ENCODE measurements around the gene PRPF6.

Gene PRPF6

DNA sequence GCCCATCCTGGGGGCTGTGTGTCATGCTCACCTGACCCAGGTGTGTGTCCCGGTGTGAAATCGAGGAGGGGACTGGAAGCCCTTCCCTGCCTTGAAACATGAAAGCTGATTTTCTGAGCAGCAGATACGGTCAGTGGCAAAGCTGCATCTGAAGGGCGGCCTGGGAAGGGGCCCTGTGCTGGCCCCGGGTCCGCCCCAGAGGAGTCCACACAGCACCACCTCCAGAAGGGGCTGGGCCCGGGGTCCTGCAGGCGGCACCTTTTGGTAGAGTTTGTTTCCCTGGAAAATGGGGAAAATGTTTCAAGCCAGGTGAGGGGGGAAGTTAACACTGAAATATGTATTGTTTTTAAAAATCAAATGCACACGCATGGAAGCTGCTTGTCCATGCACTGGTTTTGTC, 45.5 kb upstream of the PRPF6 start:
- in situ Hi-C loops (cut with HindIII; ENCODE audit: low sequenced_read_pairs): no loop called here
- no peak for DNase-seq (ENCODE audit: low read depth)
- no peak overlapping the region for H3K4me3 ChIP-seq (ENCODE audit: low read depth, low read length)
- no peak for TF ChIP-seq CTCF (IDR thresholded peaks at IDR 0.05; ENCODE audit: low read depth, low read length, missing control alignments)

DNA sequence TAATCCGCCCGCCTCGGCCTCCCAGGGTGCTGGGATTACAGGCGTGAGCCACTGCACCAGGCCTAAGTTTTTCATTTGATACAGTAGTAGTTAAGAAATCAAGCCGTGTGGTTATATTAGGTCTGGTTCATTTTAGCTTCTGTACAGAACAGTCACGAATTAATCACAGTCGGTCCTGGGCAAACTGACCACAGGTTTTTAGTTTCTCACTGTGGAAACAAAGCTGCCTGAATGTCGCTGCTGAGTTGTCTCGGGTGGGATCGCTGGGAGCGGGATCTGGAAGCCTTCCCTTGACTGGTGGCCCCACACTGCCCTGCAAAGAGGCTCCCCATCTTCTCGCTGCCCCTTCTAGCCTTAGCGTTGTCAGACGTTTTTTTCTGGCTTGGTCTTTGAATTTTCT, 43.3 kb upstream of the PRPF6 start:
- in situ Hi-C loops (cut with HindIII; ENCODE audit: low sequenced_read_pairs): no loop called here
- no peak for DNase-seq (ENCODE audit: low read depth)
- TF ChIP-seq CTCF (IDR thresholded peaks at IDR 0.05; ENCODE audit: low read depth, low read length, missing control alignments): no peak
- no peak overlapping the region for H3K4me3 ChIP-seq (ENCODE audit: low read depth, low read length)

GRCh38 chr20:63939061-63939935, 41.6 kb upstream of the PRPF6 start:
- no peak overlapping the region for H3K4me3 ChIP-seq (ENCODE audit: low read depth, low read length)
- no peak for DNase-seq (ENCODE audit: low read depth)
- TF ChIP-seq CTCF (IDR thresholded peaks at IDR 0.05; ENCODE audit: low read depth, low read length, missing control alignments): no peak
- in situ Hi-C loops (cut with HindIII; ENCODE audit: low sequenced_read_pairs): no loop called here

GRCh38 chr20:63940071-63940471, 40.9 kb upstream of the PRPF6 start:
- no peak for TF ChIP-seq CTCF (IDR thresholded peaks at IDR 0.05; ENCODE audit: low read depth, low read length, missing control alignments)
- in situ Hi-C loops (cut with HindIII; ENCODE audit: low sequenced_read_pairs): no loop called here
- H3K4me3 ChIP-seq (ENCODE audit: low read depth, low read length): no peak overlapping the region
- no peak for DNase-seq (ENCODE audit: low read depth)

GRCh38 chr20:63940472-63941266, 40.3 kb upstream of the PRPF6 start:
- no peak for DNase-seq (ENCODE audit: low read depth)
- no peak for TF ChIP-seq CTCF (IDR thresholded peaks at IDR 0.05; ENCODE audit: low read depth, low read length, missing control alignments)
- in situ Hi-C loops (cut with HindIII; ENCODE audit: low sequenced_read_pairs): no loop called here
- H3K4me3 ChIP-seq (ENCODE audit: low read depth, low read length): no peak overlapping the region

GRCh38 chr20:63941282-63942081, 39.5 kb upstream of the PRPF6 start:
- H3K4me3 ChIP-seq (ENCODE audit: low read depth, low read length): no peak overlapping the region
- in situ Hi-C loops (cut with HindIII; ENCODE audit: low sequenced_read_pairs): no loop called here
- TF ChIP-seq CTCF (IDR thresholded peaks at IDR 0.05; ENCODE audit: low read depth, low read length, missing control alignments): no peak
- no peak for DNase-seq (ENCODE audit: low read depth)
